IMR-90 (cell line): ENCODE data around the gene LMOD2. TPM values are rescaled to one million over a fixed set of nuclear protein-coding genes. Genes with fewer than 3 reads are reported as not detected.

Experiments used
- ATAC-seq: fragments of 200-7000 bp; cut with Tn5 transposase; 2 replicates; pipeline ENCODE4 v1.9.1; 2020; ENCODE audit warnings: low read depth, mild to moderate bottlenecking, moderate library complexity
- BruUV-seq: library from RNA; stranded (reverse); fragments of 400-500 nt; replicated peaks from 2 replicates; lab custom pipeline; 2021; lab: Mats Ljungman, UMichigan
- CTCF ChIA-PET: fragments of 300-600 bp; formaldehyde crosslinking; extraction: SDS; loops from one replicate; lab custom pipeline; 2021; ENCODE audit warnings: antibody characterized with exemption; lab: Yijun Ruan, JAX
- POLR2A ChIA-PET: fragments of 300-600 bp; sonication (Branson Sonifier 250); formaldehyde crosslinking; loops from one replicate; lab custom pipeline; 2022; ENCODE audit warnings: antibody characterized with exemption; ENCODE audit not compliant: unreplicated experiment; lab: Charles Lee
- DNase-seq: peaks from one replicate; pipeline ENCODE4 v3.0.0; 2013
- H2AFZ ChIP-seq: replicated peaks from 2 replicates; pipeline ENCODE3; 2013; ENCODE audit warnings: low read length, mild to moderate bottlenecking; ENCODE audit not compliant: poor library complexity
- H2AK5ac ChIP-seq: 2 replicates; pipeline ENCODE4 v1.6.1; 2013; ENCODE audit warnings: low read depth, low read length, inconsistent platforms
- H2AK9ac ChIP-seq: replicated peaks from 2 replicates; pipeline ENCODE3; 2013; ENCODE audit warnings: mild to moderate bottlenecking, low read depth, low read length, moderate library complexity; ENCODE audit not compliant: poor library complexity
- H2BK120ac ChIP-seq: 2 replicates; pipeline ENCODE4 v1.6.1; 2013; ENCODE audit warnings: low read depth, low read length, inconsistent platforms
- H2BK15ac ChIP-seq: 3 replicates; pipeline ENCODE4 v1.6.1; 2013; ENCODE audit warnings: low read depth, low read length, inconsistent platforms
- H2BK20ac ChIP-seq: 2 replicates; pipeline ENCODE4 v1.6.1; 2013; ENCODE audit warnings: low read depth, mild to moderate bottlenecking, inconsistent platforms, low read length, moderate library complexity
- H2BK5ac ChIP-seq: 2 replicates; pipeline ENCODE4 v1.6.1; 2013; ENCODE audit warnings: mild to moderate bottlenecking, low read depth, low read length, inconsistent platforms; ENCODE audit not compliant: poor library complexity, severe bottlenecking
- H3K14ac ChIP-seq: replicated peaks from 2 replicates; pipeline ENCODE4 v1.6.1; 2013; ENCODE audit warnings: low read depth, low read length, inconsistent platforms
- H3K18ac ChIP-seq: 2 replicates; pipeline ENCODE4 v1.6.1; 2013; ENCODE audit warnings: low read depth, low read length, control low read depth
- H3K23ac ChIP-seq: 2 replicates; pipeline ENCODE4 v1.6.1; 2013; ENCODE audit warnings: low read depth, low read length, inconsistent platforms
- H3K27ac ChIP-seq: 2 replicates; pipeline ENCODE4 v1.5.1; 2013; ENCODE audit warnings: mild to moderate bottlenecking, control low read depth, low read length; ENCODE audit not compliant: insufficient read depth
- H3K27me3 ChIP-seq: 2 replicates; pipeline ENCODE4 v1.6.1; 2013; ENCODE audit warnings: low read length; ENCODE audit not compliant: control insufficient read depth, insufficient read depth
- H3K36me3 ChIP-seq: 2 replicates; pipeline ENCODE4 v1.6.1; 2013; ENCODE audit warnings: low read length, mixed read lengths; ENCODE audit not compliant: control insufficient read depth, insufficient read depth
- H3K4ac ChIP-seq: 2 replicates; pipeline ENCODE4 v1.6.1; 2013; ENCODE audit warnings: low read depth, low read length, inconsistent platforms
- H3K4me1 ChIP-seq: 2 replicates; pipeline ENCODE4 v1.6.1; 2013; ENCODE audit warnings: low read length, mixed read lengths; ENCODE audit not compliant: control insufficient read depth, insufficient read depth
- H3K4me2 ChIP-seq: 2 replicates; pipeline ENCODE4 v1.6.1; 2013; ENCODE audit warnings: low read depth, mild to moderate bottlenecking, control low read depth, low read length, moderate library complexity
- H3K4me3 ChIP-seq: 2 replicates; pipeline ENCODE4 v1.5.1; 2013; ENCODE audit warnings: low read depth, mild to moderate bottlenecking, control low read depth, low read length, moderate library complexity; ENCODE audit not compliant: insufficient read depth
- H3K56ac ChIP-seq: 2 replicates; pipeline ENCODE4 v1.6.1; 2013; ENCODE audit warnings: low read length, inconsistent platforms; ENCODE audit not compliant: insufficient read depth; ENCODE audit errors: extremely low read depth
- H3K79me1 ChIP-seq, 2 experiments: 2 replicates each; pipeline ENCODE4 v1.6.1; 2013; ENCODE audit warnings: low read length in 2 of 2, inconsistent platforms in 1 of 2, low read depth in 1 of 2
- H3K9ac ChIP-seq: 2 replicates; pipeline ENCODE4 v1.6.1; 2013; ENCODE audit warnings: low read depth, low read length, control low read depth
- H3K9me1 ChIP-seq: 2 replicates; pipeline ENCODE4 v1.6.1; 2013; ENCODE audit warnings: low read length, inconsistent platforms; ENCODE audit not compliant: insufficient read depth
- H3K9me3 ChIP-seq: 2 replicates; pipeline ENCODE4 v1.6.1; 2013; ENCODE audit warnings: low read length; ENCODE audit not compliant: control insufficient read depth, insufficient read depth
- H4K20me1 ChIP-seq: 2 replicates; pipeline ENCODE4 v1.6.1; 2013; ENCODE audit warnings: low read length, inconsistent platforms; ENCODE audit not compliant: insufficient read depth
- H4K5ac ChIP-seq: 2 replicates; pipeline ENCODE4 v1.6.1; 2013; ENCODE audit warnings: mild to moderate bottlenecking, low read depth, low read length, control low read depth
- H4K8ac ChIP-seq, 2 experiments: 2 replicates each; pipeline ENCODE4 v1.6.1; 2013; ENCODE audit warnings: low read depth in 2 of 2, low read length in 2 of 2, control low read depth in 1 of 2, inconsistent platforms in 1 of 2
- H4K91ac ChIP-seq: 2 replicates; pipeline ENCODE4 v1.6.1; 2013; ENCODE audit warnings: low read depth, low read length, inconsistent platforms; ENCODE audit not compliant: insufficient read depth
- BHLHE40 ChIP-seq: fragments of 150-350 bp; IDR thresholded peaks from 2 replicates; pipeline ENCODE4 v1.6.1; 2016; ENCODE audit warnings: mild to moderate bottlenecking, low read depth, low read length
- CEBPB ChIP-seq: IDR thresholded peaks from 2 replicates; pipeline ENCODE4 v1.6.1; 2012; ENCODE audit warnings: low read depth, low read length, improper control_type of control experiment
- CHD1 ChIP-seq: IDR thresholded peaks from 2 replicates; pipeline ENCODE4 v1.6.1; 2012; ENCODE audit warnings: low read depth, low read length, improper control_type of control experiment
- CTCF ChIP-seq: conservative IDR thresholded peaks from 2 replicates; pipeline ENCODE4 v1.5.1; 2012; ENCODE audit warnings: mild to moderate bottlenecking, low read depth, low read length, improper control_type of control experiment
- FOS ChIP-seq: fragments of 150-350 bp; IDR thresholded peaks from 2 replicates; pipeline ENCODE4 v1.6.1; 2016; ENCODE audit warnings: low read depth, low read length
- MAFK ChIP-seq: IDR thresholded peaks from 2 replicates; pipeline ENCODE4 v1.6.1; 2012; ENCODE audit warnings: low read depth, low read length, improper control_type of control experiment
- MAZ ChIP-seq: IDR thresholded peaks from 2 replicates; pipeline ENCODE4 v1.6.1; 2012; ENCODE audit warnings: low read depth, mild to moderate bottlenecking, low read length, improper control_type of control experiment, moderate library complexity, borderline replicate concordance
- MXI1 ChIP-seq: IDR thresholded peaks from 2 replicates; pipeline ENCODE4 v1.6.1; 2012; ENCODE audit warnings: low read depth, mild to moderate bottlenecking, low read length, moderate library complexity, borderline replicate concordance
- NFE2L2 ChIP-seq: fragments of 150-350 bp; IDR thresholded peaks from 2 replicates; pipeline ENCODE4 v1.6.1; 2016; ENCODE audit warnings: low read depth, mild to moderate bottlenecking, low read length
- POLR2A ChIP-seq: IDR thresholded peaks from 2 replicates; pipeline ENCODE4 v1.6.1; 2012; ENCODE audit warnings: mild to moderate bottlenecking, low read depth, low read length
- RAD21 ChIP-seq: IDR thresholded peaks from 2 replicates; pipeline ENCODE4 v1.6.1; 2012; ENCODE audit warnings: low read length, improper control_type of control experiment
- RCOR1 ChIP-seq: IDR thresholded peaks from 2 replicates; pipeline ENCODE4 v1.6.1; 2012; ENCODE audit warnings: mild to moderate bottlenecking, low read length, improper control_type of control experiment; ENCODE audit not compliant: insufficient replicate concordance
- RFX5 ChIP-seq: IDR thresholded peaks from 2 replicates; pipeline ENCODE4 v1.8.0; 2012; ENCODE audit warnings: low read depth, mild to moderate bottlenecking, low read length, moderate library complexity
- SMC3 ChIP-seq: fragments of 150-350 bp; IDR thresholded peaks from 2 replicates; pipeline ENCODE4 v1.6.1; 2016; ENCODE audit warnings: low read depth, mild to moderate bottlenecking, antibody characterized with exemption, low read length, moderate library complexity
- WGBS, 2 experiments: methylation state at CpG; one replicate each; pipeline versions ENCODE4 v1.1.5 to v1.1.7; 2013; ENCODE audit warnings: missing lambda C conversion rate in 2 of 2; ENCODE audit not compliant: insufficient read length in 1 of 2; ENCODE audit errors: extremely low coverage in 2 of 2; 5-methylcytosine and 5-hydroxymethylcytosine counted together
- dilution Hi-C: fragments of 300-500 bp; cut with HindIII; formaldehyde crosslinking; loops from one replicate; pipeline ENCODE4 v1.14.3; 2018; ENCODE audit warnings: low sequenced_read_pairs; ENCODE audit not compliant: unreplicated experiment
- in situ Hi-C: fragments of 300-500 bp; cut with MboI; formaldehyde crosslinking; loops from 3 replicates; pipeline ENCODE4 v1.14.3; 2019; ENCODE audit warnings: low sequenced_read_pairs, inconsistent platforms, mixed read lengths
- intact Hi-C: fragments of 100-400 bp; cut with micrococcal nuclease; formaldehyde crosslinking; loops from 2 replicates; pipeline ENCODE4 v1.10.0; 2022
- polyA plus RNA-seq, 3 experiments: library from polyadenylated mRNA; depleted of rRNA; stranded (reverse); fragments of >200 nt; gene quantifications; 2 replicates each; pipeline ENCODE4 v1.2.3, GENCODE V29; 2012; ENCODE audit warnings: low replicate concordance in 1 of 3
- total RNA-seq: library from RNA; depleted of rRNA; stranded (reverse); fragments of >200 nt; gene quantifications from 2 replicates; pipeline ENCODE4 v1.2.3, GENCODE V29; 2012
- TF ChIP-seq, protein P1 (sequence below): fragments of 150-350 bp; IDR thresholded peaks from 2 replicates; pipeline ENCODE4 v1.6.1; 2017; ENCODE audit warnings: mild to moderate bottlenecking, antibody characterized with exemption, low read length, low read depth
- TF ChIP-seq, protein P2 (sequence below): fragments of 150-350 bp; IDR thresholded peaks from 2 replicates; pipeline ENCODE4 v1.6.1; 2016; ENCODE audit warnings: low read depth, mild to moderate bottlenecking, low read length, moderate library complexity, borderline replicate concordance

The LMOD2 gene
- total and polyA plus RNA-seq, 2 of the 4 experiments (the other 2 are of a cell fraction), result not detected

DNA sequence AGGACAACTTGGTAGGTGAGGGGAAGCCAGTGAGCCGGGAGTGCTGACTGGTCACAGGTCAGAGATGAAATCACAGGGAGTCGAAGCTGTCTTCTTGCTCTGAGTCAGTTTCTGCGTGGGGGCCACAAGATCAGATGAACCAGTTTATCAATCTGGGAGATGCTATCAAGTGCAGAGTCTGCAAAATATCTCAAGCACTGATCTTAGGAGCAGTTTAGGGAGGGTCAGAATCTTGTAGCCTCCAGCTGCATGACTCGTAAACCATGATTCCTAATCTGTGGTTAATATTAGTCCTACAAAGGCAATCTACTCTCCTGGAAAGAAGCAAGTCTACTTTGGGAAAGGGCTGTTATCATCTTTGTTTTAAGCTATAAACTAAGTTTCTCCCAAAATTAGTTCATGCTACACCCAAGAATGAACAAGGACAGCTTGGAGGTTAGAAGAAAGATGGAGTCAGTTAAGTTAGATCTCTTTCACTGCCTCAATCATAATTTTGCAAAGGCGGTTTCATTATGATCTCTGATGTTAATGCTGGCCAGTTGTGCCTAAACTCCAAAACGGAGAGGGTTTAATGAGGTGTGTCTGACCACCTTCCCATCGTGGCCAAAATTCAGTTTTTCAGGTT lies 8.4 kb upstream of the LMOD2 start:
- Histone ChIP-seq H3K9me3 (no peaks in the 10 kb centered on the region), H2BK20ac (no peak overlapping the region), H4K20me1 (no peaks in the 10 kb centered on the region), H3K14ac (no peak overlapping the region), H3K56ac (no peak overlapping the region), H3K27me3 (peaks cover 7% of the 10 kb centered on the region), H3K4me1 (peaks cover 3% of the 10 kb centered on the region; the same call in 1 of the 2 replicates), H3K9me1 (no peaks in the 10 kb centered on the region), H4K91ac (no peak overlapping the region), H3K4ac (no peak overlapping the region), H3K4me2 (no peak overlapping the region), H2AK9ac (no peak overlapping the region), H4K8ac (no peak overlapping the region), H3K23ac (no peak overlapping the region), H2BK5ac (no peak overlapping the region), H3K9ac (no peak overlapping the region), H3K36me3 (no peaks in the 10 kb centered on the region), H4K5ac (no peak overlapping the region), H2AFZ (no peak overlapping the region), H3K79me1 (no peaks in the 10 kb centered on the region), H3K27ac (no peak overlapping the region), H3K4me3 (no peak overlapping the region), H2BK15ac (no peak overlapping the region), H2AK5ac (no peak overlapping the region), H3K18ac (no peak overlapping the region), H2BK120ac (no peak overlapping the region)
- DNase-seq, result no peak
- in situ Hi-C loops, result loop anchor here (25.0 kb wide), 1 partner anchor 215 kb away; no protein-coding TSS in a partner anchor
- dilution Hi-C loops, result no loop called here
- 37% methylated on average over 2 of the region's 7 CpGs; no CpG with 5 or more reads in 1 of the 2 experiments for WGBS, 2 experiments
- intact Hi-C loops, result no loop called here
- CTCF ChIA-PET, result interaction anchor here (1.0 kb wide), 1 partner anchor 42 kb away, joined by 3 read pairs; no protein-coding TSS in a partner anchor
- POLR2A ChIA-PET, result no interaction called here
- BruUV-seq, result no TSS peak
- ATAC-seq, result no peak
- TF ChIP-seq CTCF (no peak), BHLHE40 (no peak), CEBPB (no peak), MXI1 (no peak), MAFK (no peak), NFE2L2 (no peak), RAD21 (no peak), SMC3 (no peak), RCOR1 (no peak), CHD1 (no peak), RFX5 (no peak), MAZ (no peak), FOS (no peak), POLR2A (no peak)
- TF ChIP-seq, protein P1, sequence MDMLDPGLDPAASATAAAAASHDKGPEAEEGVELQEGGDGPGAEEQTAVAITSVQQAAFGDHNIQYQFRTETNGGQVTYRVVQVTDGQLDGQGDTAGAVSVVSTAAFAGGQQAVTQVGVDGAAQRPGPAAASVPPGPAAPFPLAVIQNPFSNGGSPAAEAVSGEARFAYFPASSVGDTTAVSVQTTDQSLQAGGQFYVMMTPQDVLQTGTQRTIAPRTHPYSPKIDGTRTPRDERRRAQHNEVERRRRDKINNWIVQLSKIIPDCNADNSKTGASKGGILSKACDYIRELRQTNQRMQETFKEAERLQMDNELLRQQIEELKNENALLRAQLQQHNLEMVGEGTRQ, result no peak
- TF ChIP-seq, protein P2, sequence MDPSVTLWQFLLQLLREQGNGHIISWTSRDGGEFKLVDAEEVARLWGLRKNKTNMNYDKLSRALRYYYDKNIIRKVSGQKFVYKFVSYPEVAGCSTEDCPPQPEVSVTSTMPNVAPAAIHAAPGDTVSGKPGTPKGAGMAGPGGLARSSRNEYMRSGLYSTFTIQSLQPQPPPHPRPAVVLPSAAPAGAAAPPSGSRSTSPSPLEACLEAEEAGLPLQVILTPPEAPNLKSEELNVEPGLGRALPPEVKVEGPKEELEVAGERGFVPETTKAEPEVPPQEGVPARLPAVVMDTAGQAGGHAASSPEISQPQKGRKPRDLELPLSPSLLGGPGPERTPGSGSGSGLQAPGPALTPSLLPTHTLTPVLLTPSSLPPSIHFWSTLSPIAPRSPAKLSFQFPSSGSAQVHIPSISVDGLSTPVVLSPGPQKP, result no peak
